ENCODE measurements around the gene EIF4E2. TPM values are rescaled to one million over a fixed set of nuclear protein-coding genes. Genes with fewer than 3 reads are reported as not detected.

Gene EIF4E2
- total RNA-seq, 2 experiments from 2014 or later: 69.5 to 71.8 TPM

- ChIA-PET POLR2A (no interaction called here), CTCF (interaction anchor here (1.2 kb wide), 1 partner anchor 9 kb away, joined by 4 read pairs; no protein-coding TSS in a partner anchor)
Measured at GRCh38 chr2:232584238-232584637, 33.7 kb downstream of the EIF4E2 start.

- POLR2A ChIA-PET: no interaction called here
Measured at GRCh38 chr2:232586943-232587505, 36.5 kb downstream of the EIF4E2 start.

GRCh38 chr2:232587512-232587911, 37.0 kb downstream of the EIF4E2 start:
- ChIA-PET CTCF (no interaction called here), POLR2A (no interaction called here)

More at GRCh38 chr2:232586943-232587505, 36.5 kb downstream of the EIF4E2 start:
- CTCF ChIA-PET: no interaction called here

GRCh38 chr2:232588031-232588430, 37.5 kb downstream of the EIF4E2 start:
- CTCF ChIA-PET: no interaction called here

GRCh38 chr2:232588680-232589585, 38.4 kb downstream of the EIF4E2 start:
- ChIA-PET CTCF (no interaction called here), POLR2A (no interaction called here)

More at GRCh38 chr2:232588031-232588430, 37.5 kb downstream of the EIF4E2 start:
- POLR2A ChIA-PET: no interaction called here

GRCh38 chr2:232592772-232593395, 42.4 kb downstream of the EIF4E2 start:
- POLR2A ChIA-PET: no interaction called here
- CTCF ChIA-PET: interaction anchor here (0.6 kb wide), 1 partner anchor 57 kb away, joined by 3 read pairs; no protein-coding TSS in a partner anchor

GRCh38 chr2:232593982-232594381, 43.5 kb downstream of the EIF4E2 start:
- CTCF ChIA-PET: no interaction called here

GRCh38 chr2:232597362-232598079, 47.0 kb downstream of the EIF4E2 start:
- ChIA-PET POLR2A (no interaction called here), CTCF (no interaction called here)

More at GRCh38 chr2:232593982-232594381, 43.5 kb downstream of the EIF4E2 start:
- POLR2A ChIA-PET: no interaction called here

GRCh38 chr2:232598293-232598692, 47.8 kb downstream of the EIF4E2 start:
- ChIA-PET POLR2A (no interaction called here), CTCF (no interaction called here)

- POLR2A ChIA-PET: no interaction called here
- CTCF ChIA-PET: no interaction called here
Measured at GRCh38 chr2:232600053-232600773, 49.7 kb downstream of the EIF4E2 start.

GRCh38 chr2:232603283-232603682, 52.8 kb downstream of the EIF4E2 start:
- ChIA-PET CTCF (interaction anchor here (1.2 kb wide), 1 partner anchor 24 kb away, joined by 3 read pairs; no protein-coding TSS in a partner anchor), POLR2A (no interaction called here)

- CTCF ChIA-PET: interaction anchor here (0.7 to 1.7 kb wide), 3 partner anchors 22 to 450 kb away, joined by 3 read pairs; partner anchors contain the start of gene EFHD1
- POLR2A ChIA-PET: no interaction called here
Measured at GRCh38 chr2:232604535-232604934, 54.0 kb downstream of the EIF4E2 start.

GRCh38 chr2:232607011-232607410, 56.5 kb downstream of the EIF4E2 start:
- CTCF ChIA-PET: interaction anchor here (0.7 kb wide), 2 partner anchors 9 to 53 kb away, joined by 4 to 6 read pairs; no protein-coding TSS in a partner anchor
- POLR2A ChIA-PET: no interaction called here

- ChIA-PET CTCF (no interaction called here), POLR2A (no interaction called here)
Measured at GRCh38 chr2:232609607-232610006, 59.1 kb downstream of the EIF4E2 start.

GRCh38 chr2:232610081-232610480, 59.6 kb downstream of the EIF4E2 start:
- CTCF ChIA-PET: no interaction called here
- POLR2A ChIA-PET: no interaction called here

GRCh38 chr2:232611061-232611460, 60.6 kb downstream of the EIF4E2 start:
- ChIA-PET CTCF (interaction anchor here (0.6 to 2.0 kb wide), 4 partner anchors 9 to 39 kb away, joined by 3 to 7 read pairs (median 4); no protein-coding TSS in a partner anchor), POLR2A (no interaction called here)

- POLR2A ChIA-PET: no interaction called here
Measured at GRCh38 chr2:232611559-232612218, 61.2 kb downstream of the EIF4E2 start.

GRCh38 chr2:232613538-232614134, 63.1 kb downstream of the EIF4E2 start:
- CTCF ChIA-PET: interaction anchor here (0.6 kb wide), 1 partner anchor 200 kb away, joined by 3 read pairs; no protein-coding TSS in a partner anchor
- POLR2A ChIA-PET: no interaction called here

More at GRCh38 chr2:232611559-232612218, 61.2 kb downstream of the EIF4E2 start:
- CTCF ChIA-PET: interaction anchor here (0.6 to 2.0 kb wide), 6 partner anchors 8 to 56 kb away, joined by 3 to 7 read pairs (median 3); no protein-coding TSS in a partner anchor
